Adrenal gland (tissue), 5 donors: ENCODE measurements around the gene HMCN2.

ENCODE experiments used
- POLR2A ChIP-seq, 2 donors: fragments of 450-650 bp; IDR thresholded peaks; one replicate each; pipeline ENCODE4 v1.6.1; 2017; ENCODE audit warnings: antibody characterized with exemption in 2 of 2, mild to moderate bottlenecking in 2 of 2, moderate library complexity in 1 of 2
- TF ChIP-seq, protein P1 (sequence below), 6 experiments: fragments of 450-650 bp in 4 of 6; fragments of 200-600 bp in 2 of 6; sonication (generic) in 1 of 6; IDR thresholded peaks; 1 replicate in 5 of 6; 2 replicates in 1 of 6; pipeline versions ENCODE4 v1.5.1 to v1.8.0; 2016 to 2021; ENCODE audit warnings: antibody characterized with exemption in 6 of 6, mild to moderate bottlenecking in 2 of 6, moderate library complexity in 1 of 6
- donor health status: DM: no; HTN: no; CAD: no.

DNA sequence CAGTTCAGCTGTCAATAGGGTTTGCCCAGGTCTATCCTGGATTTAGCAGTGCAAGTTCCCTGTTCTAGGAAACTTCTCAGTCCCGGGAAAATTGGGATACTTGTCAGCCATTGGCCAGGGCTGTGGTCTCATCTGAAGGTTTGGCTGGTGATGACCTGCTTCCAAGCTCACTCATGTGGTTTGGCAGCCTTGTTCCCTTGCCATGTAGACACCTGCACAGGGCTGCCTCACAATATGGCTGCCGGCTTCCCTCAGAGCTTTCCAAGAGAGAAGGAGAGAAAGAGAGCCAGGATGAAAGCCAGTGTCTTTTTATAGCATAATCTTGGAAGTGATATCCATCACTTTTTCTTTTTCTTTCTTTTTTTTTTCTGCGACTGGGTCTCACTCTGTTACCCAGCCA, 37.7 kb upstream of the HMCN2 start:
- TF ChIP-seq, protein P1, sequence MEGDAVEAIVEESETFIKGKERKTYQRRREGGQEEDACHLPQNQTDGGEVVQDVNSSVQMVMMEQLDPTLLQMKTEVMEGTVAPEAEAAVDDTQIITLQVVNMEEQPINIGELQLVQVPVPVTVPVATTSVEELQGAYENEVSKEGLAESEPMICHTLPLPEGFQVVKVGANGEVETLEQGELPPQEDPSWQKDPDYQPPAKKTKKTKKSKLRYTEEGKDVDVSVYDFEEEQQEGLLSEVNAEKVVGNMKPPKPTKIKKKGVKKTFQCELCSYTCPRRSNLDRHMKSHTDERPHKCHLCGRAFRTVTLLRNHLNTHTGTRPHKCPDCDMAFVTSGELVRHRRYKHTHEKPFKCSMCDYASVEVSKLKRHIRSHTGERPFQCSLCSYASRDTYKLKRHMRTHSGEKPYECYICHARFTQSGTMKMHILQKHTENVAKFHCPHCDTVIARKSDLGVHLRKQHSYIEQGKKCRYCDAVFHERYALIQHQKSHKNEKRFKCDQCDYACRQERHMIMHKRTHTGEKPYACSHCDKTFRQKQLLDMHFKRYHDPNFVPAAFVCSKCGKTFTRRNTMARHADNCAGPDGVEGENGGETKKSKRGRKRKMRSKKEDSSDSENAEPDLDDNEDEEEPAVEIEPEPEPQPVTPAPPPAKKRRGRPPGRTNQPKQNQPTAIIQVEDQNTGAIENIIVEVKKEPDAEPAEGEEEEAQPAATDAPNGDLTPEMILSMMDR (IDR thresholded peaks at IDR 0.05) = no peak
- no peak for TF ChIP-seq POLR2A (IDR thresholded peaks at IDR 0.05)
